Epithelial cell of proximal tubule (primary cell): ENCODE measurements around the gene TMEM14B. TPM values are rescaled to one million over a fixed set of nuclear protein-coding genes. Genes with fewer than 3 reads are reported as not detected.

ENCODE experiments used
- DNase-seq: peaks from one replicate; pipeline ENCODE4 v3.0.0-alpha.2; 2011; ENCODE audit warnings: low read depth
- H3K4me3 ChIP-seq: 2 replicates; pipeline ENCODE4 v1.5.1; 2011; ENCODE audit warnings: low read depth, mild to moderate bottlenecking, low read length
- CTCF ChIP-seq: conservative IDR thresholded peaks from 2 replicates; pipeline ENCODE4 v1.5.1; 2012; ENCODE audit warnings: low read depth, mild to moderate bottlenecking, low read length
- total RNA-seq: library from RNA; depleted of rRNA; stranded (reverse); fragments of >200 nt; gene quantifications from 2 replicates; pipeline ENCODE4 v1.2.3, GENCODE V29; 2015

TMEM14B gene
- total RNA-seq, 1 donor from 2014 or later: 240 TPM

GRCh38 chr6:10793035-10793434, 45.4 kb downstream of the TMEM14B start:
- no peak for DNase-seq
- no peak for TF ChIP-seq CTCF
- no peak overlapping the region for H3K4me3 ChIP-seq

- no peak overlapping the region for H3K4me3 ChIP-seq
- DNase-seq: no peak
- no peak for TF ChIP-seq CTCF
These were observed 46.1 kb downstream of the TMEM14B start for GRCh38 chr6:10793695-10794094.

GRCh38 chr6:10794239-10794638, 46.6 kb downstream of the TMEM14B start:
- DNase-seq: no peak
- TF ChIP-seq CTCF: no peak
- H3K4me3 ChIP-seq: no peak overlapping the region

- no peak overlapping the region for H3K4me3 ChIP-seq
- TF ChIP-seq CTCF: no peak
- DNase-seq: no peak
These were observed 53.2 kb downstream of the TMEM14B start for GRCh38 chr6:10800810-10801209.

GRCh38 chr6:10801224-10801848, 53.7 kb downstream of the TMEM14B start:
- TF ChIP-seq CTCF: peak; percentile 99
- no peak for DNase-seq

More at GRCh38 chr6:10801224-10801848, 53.7 kb downstream of the TMEM14B start:
- H3K4me3 ChIP-seq: no peak overlapping the region

Other genes starting within 250 kb of the TMEM14B start
- gene GCNT2, start 226.5 kb upstream of the TMEM14B start, total RNA-seq: 17.5 and 31.2 TPM in 2 replicates
- 2.5 TPM in 1 of 2 replicates, not detected in the other for gene C6orf52, start 53.2 kb upstream of the TMEM14B start, total RNA-seq
- 29.7 and 35.4 TPM in 2 replicates for gene PAK1IP1, start 52.8 kb upstream of the TMEM14B start, total RNA-seq
- gene TMEM14C, start 24.7 kb upstream of the TMEM14B start, total RNA-seq: 158 and 198 TPM in 2 replicates
- gene MAK, start 90.7 kb downstream of the TMEM14B start, total RNA-seq: 0.12 TPM in 1 of 2 replicates, not detected in the other
- not detected in 2 replicates for gene GCM2, start 134.2 kb downstream of the TMEM14B start, total RNA-seq
- gene SYCP2L, start 139.2 kb downstream of the TMEM14B start, total RNA-seq: 1.4 and 3.4 TPM in 2 replicates